Measurements from ENCODE around the gene CALM3.

DNA sequence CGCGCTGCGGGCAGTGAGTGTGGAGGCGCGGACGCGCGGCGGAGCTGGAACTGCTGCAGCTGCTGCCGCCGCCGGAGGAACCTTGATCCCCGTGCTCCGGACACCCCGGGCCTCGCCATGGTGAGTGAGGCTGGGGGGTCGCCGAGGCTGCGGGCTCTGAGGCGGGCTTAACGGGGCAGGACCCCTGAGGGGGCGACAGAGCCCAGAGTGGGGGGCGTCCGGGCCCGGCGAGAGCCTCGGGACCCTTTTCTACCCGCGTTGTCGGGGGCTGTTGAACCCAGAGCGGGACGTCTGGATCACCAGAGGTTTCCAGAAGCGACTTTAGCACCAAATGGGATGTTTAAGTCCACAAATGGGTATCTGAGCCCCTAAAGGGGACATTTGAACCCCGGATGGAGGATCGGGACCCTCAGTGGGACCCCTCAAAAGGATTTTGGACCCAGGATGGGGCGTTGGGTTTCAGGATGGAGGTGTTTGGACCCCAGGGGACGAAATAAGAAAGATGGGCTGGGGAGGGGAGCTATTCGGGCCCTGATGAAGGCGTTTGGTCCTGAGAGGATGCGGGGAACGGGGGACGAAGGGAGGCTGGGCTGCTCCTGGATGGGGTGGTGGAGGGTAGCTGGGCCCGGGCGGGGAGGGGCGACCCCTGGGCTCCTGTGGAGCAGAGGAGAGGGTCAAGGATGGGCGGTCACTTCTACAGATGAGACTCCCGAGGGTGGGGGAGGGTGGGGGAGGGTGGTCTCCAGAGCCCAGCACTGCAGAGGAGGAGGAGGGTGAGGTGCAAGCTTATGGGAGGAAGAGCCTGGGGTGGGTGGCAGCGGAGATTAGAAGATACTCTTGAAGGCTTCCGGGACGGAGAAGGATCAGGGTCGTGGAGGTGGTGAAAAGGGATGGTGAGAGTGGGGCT is at the start of gene CALM3:
- TF ChIP-seq, protein P1, sequence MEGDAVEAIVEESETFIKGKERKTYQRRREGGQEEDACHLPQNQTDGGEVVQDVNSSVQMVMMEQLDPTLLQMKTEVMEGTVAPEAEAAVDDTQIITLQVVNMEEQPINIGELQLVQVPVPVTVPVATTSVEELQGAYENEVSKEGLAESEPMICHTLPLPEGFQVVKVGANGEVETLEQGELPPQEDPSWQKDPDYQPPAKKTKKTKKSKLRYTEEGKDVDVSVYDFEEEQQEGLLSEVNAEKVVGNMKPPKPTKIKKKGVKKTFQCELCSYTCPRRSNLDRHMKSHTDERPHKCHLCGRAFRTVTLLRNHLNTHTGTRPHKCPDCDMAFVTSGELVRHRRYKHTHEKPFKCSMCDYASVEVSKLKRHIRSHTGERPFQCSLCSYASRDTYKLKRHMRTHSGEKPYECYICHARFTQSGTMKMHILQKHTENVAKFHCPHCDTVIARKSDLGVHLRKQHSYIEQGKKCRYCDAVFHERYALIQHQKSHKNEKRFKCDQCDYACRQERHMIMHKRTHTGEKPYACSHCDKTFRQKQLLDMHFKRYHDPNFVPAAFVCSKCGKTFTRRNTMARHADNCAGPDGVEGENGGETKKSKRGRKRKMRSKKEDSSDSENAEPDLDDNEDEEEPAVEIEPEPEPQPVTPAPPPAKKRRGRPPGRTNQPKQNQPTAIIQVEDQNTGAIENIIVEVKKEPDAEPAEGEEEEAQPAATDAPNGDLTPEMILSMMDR (IDR thresholded peaks at IDR 0.05) = no peak
- no peak for TF ChIP-seq POLR2A (IDR thresholded peaks at IDR 0.05)
